GM18505 (cell line): ENCODE results near the gene LYRM4.

Experiments used
- ATAC-seq: cut with Tn5 transposase; IDR thresholded peaks from one replicate; pipeline ENCODE4 v1.9.1; 2021; ENCODE audit not compliant: unreplicated experiment
- POLR2A ChIP-seq: IDR thresholded peaks from 4 replicates; pipeline ENCODE4 v1.6.1; 2011; ENCODE audit warnings: borderline replicate concordance; ENCODE audit not compliant: insufficient read depth, insufficient read length; ENCODE audit errors: extremely low read depth

The LYRM4 gene

DNA sequence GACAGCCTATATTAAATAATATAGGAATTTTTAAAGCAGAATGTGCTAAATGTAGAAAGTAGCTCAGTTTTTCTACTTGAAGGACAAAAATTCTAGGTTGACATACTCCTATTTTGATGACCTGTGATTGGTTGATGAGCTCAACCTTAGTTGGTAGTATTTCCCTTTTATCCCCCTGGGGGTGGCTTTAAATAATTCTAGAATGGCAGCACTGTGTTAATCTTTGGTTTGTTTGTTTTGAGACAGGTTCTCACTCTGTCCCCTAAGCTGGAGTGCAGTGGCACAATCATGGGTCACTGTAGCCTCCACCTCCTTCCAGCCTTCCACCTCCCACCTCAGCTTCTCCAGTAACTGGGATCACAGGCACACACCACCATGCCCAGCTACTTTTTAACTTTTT, 29.8 kb upstream of the LYRM4 start:
- TF ChIP-seq POLR2A, result no peak

DNA sequence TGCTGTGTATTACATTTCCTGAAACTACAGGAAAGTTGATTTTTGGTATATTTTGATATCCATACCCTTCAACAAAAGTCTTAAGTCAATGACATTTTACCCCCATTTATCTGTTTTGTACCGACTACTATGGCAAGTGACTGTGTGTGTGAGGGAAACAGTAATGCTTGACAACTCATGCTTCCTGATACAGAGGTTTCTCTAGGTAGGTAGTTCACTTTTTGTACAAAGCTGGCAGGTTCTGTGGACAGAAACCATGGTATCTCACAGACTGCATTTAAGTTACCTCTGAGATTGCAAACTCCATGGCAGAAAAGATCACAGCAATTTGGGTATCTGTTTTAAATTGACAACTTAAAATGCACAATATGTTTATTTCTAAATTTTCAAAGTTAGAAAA, 29.3 kb upstream of the LYRM4 start:
- no peak for ATAC-seq
- no peak for TF ChIP-seq POLR2A

More for the DNA sequence above, 29.8 kb upstream of the LYRM4 start:
- no peak for ATAC-seq

DNA sequence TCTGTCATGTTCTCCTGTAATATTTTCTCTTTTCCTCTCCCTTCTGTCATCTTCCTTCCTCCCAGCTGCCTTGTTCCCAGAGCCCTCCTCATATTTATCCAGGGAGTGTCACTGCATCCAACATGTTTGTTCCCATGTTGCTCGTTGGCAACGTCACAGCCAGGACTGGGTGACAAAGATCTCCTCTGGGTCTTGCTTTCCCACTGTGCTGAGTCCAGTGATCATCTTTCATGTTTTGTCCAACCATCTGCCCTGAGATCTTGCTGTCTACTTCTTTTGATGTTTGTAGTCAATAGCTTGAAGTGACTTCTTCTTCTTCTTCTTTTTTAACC, 27.2 kb upstream of the LYRM4 start:
- no peak for ATAC-seq
- TF ChIP-seq POLR2A, result no peak

DNA sequence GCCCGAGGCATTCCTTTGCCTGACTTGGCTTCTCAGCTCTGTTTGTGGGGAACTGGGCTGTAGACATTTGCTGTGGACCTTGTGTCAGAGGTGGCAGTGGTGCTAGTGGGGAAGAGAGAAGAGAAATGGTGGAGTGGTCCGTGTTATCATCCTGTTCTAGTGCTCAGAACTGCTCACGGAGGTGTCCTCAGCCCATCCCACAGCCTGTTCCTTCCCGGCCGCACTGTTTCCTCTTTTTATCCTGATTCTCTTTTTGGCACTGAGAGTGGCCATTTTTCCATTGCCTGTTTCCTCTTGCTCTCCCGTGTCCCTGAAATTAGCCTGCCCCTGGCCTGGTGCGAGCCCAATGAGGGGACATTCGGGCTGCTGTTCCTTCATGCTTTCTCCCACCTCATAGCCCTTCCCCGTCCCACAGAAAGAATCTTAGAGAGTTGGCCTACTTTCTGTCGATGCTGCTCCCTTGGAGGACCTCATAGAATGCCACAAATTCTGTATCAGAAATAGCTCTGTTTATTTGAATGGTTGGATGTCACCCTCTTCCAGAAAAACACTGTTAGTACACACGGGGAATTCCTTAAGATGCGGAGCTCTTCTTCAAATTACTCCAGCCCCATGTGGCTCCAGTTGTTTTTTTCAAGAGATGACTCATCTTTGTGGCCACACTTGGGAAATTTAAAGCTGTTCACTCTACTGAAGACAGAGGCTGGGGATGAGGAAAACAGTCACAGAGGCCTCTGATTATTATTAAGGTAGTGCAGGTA, 26.6 kb upstream of the LYRM4 start:
- ATAC-seq, result no peak
- no peak for TF ChIP-seq POLR2A

DNA sequence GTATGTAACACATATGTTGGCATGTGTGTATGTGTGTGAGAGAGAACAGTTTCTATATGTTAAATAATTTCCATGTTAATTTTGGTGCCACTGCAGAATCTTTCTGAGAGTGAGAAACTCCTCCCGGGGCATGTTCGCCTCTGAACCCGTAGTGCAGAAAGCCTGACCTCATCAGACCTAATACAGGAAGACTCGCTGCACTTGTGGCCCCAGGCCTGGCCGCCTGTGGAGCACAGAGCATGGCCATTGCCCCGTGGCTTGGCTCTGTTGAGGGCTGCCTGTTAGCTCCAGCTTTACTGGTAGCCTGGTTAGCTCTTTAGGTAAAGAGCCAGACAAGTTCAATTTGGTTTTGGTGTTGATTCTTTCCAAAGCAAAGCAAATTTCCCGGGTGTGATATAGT, 26.0 kb upstream of the LYRM4 start:
- peak; percentile 80 for ATAC-seq

DNA sequence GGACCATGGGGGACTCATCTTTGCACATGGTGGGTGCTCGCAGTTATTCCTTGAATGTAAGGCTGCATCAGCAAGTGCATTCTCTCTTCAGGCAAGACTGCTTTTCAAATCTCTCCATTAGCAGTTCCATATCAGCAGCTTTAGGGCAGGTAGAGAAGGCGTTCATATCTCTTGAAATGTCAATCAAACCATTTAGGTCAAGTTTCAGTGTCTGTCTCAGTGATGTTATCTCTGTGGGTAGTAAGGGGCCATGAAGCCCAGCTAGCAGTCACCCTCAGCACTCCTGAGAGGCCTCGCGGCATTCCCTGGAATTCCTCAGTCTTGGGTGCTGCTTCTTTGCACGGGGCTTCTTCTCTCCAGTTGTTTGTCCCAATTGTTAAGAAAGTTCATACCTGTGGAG, 24.8 kb upstream of the LYRM4 start:
- no peak for TF ChIP-seq POLR2A
- no peak for ATAC-seq

More for the DNA sequence above, 26.0 kb upstream of the LYRM4 start:
- TF ChIP-seq POLR2A, result no peak

DNA sequence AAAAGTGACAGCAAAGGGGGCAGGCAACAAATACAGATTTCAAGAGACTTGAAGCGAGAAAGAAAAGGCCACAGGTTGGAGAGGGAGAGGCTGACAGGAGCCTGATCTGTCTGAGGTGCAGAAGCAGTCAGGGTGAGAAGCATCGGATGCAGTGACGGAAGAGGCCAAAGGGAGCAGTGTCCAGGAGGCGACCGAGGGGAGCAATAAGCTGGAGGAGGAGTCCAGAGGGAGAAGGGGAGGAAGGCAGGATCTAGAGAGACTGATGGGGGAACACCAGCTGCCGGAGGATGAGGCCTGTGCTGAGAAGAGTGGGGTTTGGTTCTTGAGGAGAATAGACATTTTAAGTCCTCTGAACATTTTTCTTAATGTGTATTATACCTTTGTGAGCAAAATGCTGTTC, 24.3 kb upstream of the LYRM4 start:
- no peak for TF ChIP-seq POLR2A
- no peak for ATAC-seq

DNA sequence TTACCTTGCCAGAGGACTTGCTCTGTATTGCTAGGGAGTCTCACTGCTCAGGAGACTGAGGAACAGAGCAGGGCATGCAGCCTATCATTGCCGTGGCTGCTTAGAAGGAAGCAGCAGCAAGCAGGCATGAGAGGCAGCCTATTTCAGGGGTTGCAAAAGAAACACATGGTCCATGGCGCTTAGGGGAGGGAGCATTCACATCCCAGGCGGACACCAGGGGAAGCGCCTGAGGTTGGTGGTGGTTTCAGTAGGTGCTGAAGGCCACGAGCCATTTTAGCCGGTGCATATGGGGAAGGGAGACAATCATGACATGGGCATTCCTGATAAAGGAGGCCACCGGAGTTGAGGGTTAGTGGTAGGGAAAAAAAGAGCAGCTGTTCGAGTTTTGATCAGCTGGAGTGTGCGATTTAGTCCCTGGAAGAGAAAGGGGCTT, 21.5 kb upstream of the LYRM4 start:
- no peak for TF ChIP-seq POLR2A
- no peak for ATAC-seq

DNA sequence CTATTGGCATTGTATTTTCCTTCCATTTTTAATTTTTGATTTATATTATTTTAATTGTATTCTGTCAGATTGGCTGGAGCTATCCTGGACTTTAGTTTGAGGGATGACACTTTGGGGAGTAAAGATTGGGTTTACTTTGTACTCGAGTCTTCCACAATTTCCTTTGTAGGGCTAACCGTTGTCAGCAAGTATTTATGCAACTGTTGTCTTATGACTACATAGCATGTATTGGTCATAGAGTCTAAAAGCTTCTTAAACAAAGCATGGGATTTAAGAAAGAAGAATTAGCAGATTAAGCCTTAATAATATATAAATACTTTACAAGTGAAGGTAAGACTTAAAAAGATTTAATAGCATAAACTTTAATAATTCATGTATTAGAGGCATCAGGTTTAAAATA, 20.2 kb upstream of the LYRM4 start:
- ATAC-seq, result no peak
- TF ChIP-seq POLR2A, result no peak

DNA sequence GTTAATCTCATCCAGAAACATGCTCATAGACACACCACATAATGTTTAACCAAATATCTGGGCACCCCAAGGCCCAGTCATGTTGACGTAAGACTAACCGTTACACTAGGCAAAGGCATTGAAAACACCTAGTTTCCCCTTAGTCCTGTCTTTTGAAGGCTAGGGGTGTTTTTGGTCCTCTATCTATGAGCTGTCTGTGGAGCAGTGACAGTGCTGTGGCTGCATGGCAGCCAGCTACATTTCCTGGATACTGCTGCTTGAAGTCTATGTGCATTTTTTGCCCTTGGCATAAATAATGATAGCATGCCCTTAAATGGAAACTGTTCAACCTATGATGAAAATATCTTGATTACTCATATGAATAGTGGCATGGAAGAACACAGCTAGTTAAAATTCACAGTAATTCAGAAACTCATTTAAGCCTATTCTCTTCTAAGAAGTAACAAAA, 19.2 kb upstream of the LYRM4 start:
- ATAC-seq, result no peak
- no peak for TF ChIP-seq POLR2A

DNA sequence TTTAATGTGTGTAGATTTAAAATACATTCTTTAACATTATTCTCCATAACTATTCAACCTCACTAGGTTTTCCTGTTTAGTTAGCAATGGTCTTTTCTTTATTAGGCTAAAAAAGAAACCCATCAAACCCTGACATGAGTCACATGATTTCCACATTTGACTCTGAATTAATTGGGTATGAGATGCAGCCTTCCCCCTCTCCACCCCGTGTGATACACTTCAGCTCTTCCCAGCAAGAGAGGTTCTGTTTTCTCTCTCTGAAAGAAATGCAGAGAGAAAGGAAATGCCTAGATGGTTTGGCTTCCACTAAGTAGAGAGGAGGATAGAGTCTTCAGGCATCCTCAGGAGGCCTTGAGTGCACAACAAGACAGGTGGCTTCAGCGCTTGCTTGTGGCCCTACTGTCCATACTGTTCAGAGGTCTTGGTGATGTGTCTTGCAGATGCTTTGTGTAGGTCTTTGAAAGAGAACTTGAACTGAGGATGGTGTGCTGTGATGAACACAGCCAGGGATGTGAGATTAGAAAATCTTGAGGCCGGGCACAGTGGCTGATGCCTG, 17.9 kb upstream of the LYRM4 start:
- TF ChIP-seq POLR2A, result no peak

DNA sequence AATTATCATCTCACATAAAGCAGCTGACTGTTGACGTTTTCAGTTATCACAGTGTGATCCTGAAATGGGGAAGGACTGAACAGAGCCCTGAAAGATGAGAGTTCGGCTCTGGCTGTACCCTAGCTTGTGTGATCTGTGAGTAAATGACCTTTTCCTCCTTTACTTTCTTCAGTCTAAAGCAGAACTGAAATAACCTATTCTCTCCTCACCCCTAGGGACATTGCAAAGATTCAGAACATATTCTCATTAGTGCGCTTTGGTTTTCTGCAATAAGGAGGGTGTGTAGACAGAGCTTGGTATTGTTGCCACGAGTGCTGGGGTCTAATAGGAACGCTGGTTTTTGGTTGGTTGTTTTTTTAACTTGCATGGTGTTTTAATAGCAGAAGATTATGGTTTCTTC, 17.3 kb upstream of the LYRM4 start:
- peak; percentile 64 for ATAC-seq
- no peak for TF ChIP-seq POLR2A

More for the DNA sequence above, 17.9 kb upstream of the LYRM4 start:
- no peak for ATAC-seq

DNA sequence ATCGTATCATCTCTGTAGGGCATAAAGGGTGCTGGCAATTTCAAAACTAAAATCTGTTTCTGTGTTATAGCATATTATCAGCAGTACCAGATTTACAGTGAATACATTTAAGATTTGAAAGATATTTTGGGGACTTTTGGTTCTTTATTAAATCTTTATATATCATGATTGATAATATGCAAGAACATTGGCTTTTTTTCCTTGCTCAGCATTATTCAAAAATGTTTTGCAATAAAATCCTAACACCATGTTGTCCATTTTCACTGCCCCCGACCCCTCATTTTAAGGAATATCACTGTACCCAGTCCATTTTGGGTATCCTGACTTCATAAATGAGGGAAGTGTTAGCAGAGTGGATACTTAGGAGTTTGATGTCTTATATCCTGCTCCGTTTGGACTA, 16.8 kb upstream of the LYRM4 start:
- ATAC-seq, result no peak
- no peak for TF ChIP-seq POLR2A

DNA sequence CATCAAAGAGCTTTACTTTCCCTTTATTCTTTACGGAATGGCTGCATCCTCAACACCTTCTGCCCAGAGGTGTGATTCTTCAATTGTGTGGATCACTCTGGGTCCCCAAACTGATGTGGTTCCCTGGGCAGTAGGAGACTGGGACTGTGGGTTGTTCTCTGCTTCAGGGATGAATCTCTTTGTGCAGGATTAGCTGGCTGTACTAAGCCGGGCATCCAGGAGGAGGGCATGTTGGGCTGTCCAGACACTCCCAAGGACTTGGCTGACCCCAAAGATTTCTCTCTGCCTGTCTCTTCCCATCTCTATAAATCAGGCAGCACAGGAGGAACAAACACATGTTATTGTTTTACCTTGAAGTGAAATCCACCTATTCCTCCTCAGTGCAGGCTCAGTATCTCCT, 15.8 kb upstream of the LYRM4 start:
- no peak for ATAC-seq
- no peak for TF ChIP-seq POLR2A
